HL-60 (cell line): ENCODE data around the gene SOX5.

Experiments
- GABPA ChIP-seq: IDR thresholded peaks from 2 replicates; pipeline ENCODE4 v1.6.1; 2012; ENCODE audit warnings: low read depth
- POLR2AphosphoS5 ChIP-seq: IDR thresholded peaks from 2 replicates; pipeline ENCODE4 v1.6.1; 2012; ENCODE audit warnings: low read depth
- TF ChIP-seq, protein P1 (sequence below): IDR thresholded peaks from one replicate; pipeline ENCODE4 v1.5.1; 2011; ENCODE audit warnings: low read length, control low read depth, inconsistent platforms; ENCODE audit not compliant: insufficient read depth

DNA sequence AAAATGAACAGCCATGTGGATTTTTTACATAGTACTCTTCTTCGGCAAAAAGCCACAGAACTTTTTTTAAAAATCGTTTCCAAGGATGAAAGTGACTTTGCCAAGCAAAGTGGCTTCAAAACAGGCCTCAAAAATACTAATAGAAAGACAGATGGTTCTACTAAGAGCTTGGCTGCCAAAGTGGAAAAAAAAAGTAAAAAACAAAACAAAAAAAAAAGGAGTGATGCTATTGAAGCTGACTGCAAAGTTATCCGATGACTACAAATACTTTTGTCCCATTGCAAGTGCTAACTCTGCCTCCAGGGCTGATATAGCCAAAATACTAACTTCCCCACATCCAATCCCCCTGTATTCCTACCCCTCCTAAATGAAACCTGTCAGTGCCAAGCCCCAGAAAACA is 277.6 kb downstream of the SOX5 start:
- TF ChIP-seq, protein P1, sequence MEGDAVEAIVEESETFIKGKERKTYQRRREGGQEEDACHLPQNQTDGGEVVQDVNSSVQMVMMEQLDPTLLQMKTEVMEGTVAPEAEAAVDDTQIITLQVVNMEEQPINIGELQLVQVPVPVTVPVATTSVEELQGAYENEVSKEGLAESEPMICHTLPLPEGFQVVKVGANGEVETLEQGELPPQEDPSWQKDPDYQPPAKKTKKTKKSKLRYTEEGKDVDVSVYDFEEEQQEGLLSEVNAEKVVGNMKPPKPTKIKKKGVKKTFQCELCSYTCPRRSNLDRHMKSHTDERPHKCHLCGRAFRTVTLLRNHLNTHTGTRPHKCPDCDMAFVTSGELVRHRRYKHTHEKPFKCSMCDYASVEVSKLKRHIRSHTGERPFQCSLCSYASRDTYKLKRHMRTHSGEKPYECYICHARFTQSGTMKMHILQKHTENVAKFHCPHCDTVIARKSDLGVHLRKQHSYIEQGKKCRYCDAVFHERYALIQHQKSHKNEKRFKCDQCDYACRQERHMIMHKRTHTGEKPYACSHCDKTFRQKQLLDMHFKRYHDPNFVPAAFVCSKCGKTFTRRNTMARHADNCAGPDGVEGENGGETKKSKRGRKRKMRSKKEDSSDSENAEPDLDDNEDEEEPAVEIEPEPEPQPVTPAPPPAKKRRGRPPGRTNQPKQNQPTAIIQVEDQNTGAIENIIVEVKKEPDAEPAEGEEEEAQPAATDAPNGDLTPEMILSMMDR = no peak
- no peak for TF ChIP-seq POLR2AphosphoS5
- TF ChIP-seq GABPA = no peak
